A673 (cell line): ENCODE results near the gene KCNIP4.

ENCODE experiments used
- CTCF ChIP-seq: fragments of 300-800, 200-600 bp; sonication (generic); conservative IDR thresholded peaks from 2 replicates; pipeline ENCODE4 v1.5.1; 2017; ENCODE audit warnings: low read depth, mild to moderate bottlenecking, antibody characterized with exemption, low read length, moderate library complexity, mixed read lengths
- EZH2 ChIP-seq: fragments of 200-600 bp; sonication (generic); IDR thresholded peaks from 2 replicates; pipeline ENCODE4 v1.6.1; 2017; ENCODE audit warnings: borderline replicate concordance, low read depth, mild to moderate bottlenecking, mixed read lengths, antibody characterized with exemption, low read length; ENCODE audit not compliant: poor library complexity, severe bottlenecking

DNA sequence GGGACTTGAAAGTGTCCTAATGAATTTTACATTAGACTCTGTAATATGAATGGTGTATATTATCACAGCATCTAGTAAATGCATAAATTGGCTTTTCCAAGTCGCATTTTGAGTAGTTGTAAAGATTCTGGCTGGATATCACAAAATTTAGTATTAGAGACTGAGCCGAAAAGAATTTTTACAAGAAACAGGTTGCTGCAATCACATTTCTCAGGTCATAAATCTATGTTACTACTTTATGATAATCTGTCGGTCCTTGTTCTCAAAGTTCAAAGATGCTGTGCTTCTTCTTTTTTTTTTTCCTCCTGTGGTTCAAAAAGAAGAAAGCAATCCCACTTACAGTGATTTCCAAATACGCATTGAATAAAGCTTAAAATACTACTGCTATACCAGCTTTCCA, 253.4 kb downstream of the KCNIP4 start:
- TF ChIP-seq CTCF (no peak), EZH2 (no peak)
